ENCODE results near the gene DGKZ. TPM values are rescaled to one million over a fixed set of nuclear protein-coding genes. Genes with fewer than 3 reads are reported as not detected.

The DGKZ gene
- total RNA-seq, 1 donor from 2014 or later = 69.6 TPM

DNA sequence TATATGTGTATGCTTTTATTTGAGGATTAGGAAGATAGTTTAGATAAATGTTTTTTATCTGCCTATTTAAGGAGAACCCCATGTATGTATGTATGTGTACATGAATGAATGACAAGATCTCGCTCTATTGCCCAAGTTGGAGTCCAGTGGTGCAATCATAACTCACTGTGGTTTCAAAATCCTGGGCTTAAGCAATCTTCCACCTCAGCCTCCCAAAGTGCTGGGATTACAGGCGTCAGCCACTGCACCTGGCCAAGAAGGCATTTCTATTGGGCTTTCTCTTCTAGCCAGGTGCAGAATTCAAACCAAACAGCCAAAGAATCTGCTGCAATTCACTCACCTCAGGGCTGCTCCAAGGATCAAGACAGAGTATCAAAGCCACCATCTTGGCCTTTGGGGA is 25.5 kb upstream of the DGKZ start:
- Histone ChIP-seq H3K27me3 (ENCODE audit: control insufficient read depth, insufficient read depth, low read length) (no peaks in the 10 kb centered on the region), H3K4me3 (ENCODE audit: low read depth, low read length) (no peak overlapping the region), H3K36me3 (ENCODE audit: control insufficient read depth, insufficient read depth, low read length) (no peaks in the 10 kb centered on the region)
- DNase-seq (ENCODE audit: low read depth) = no peak
- TF ChIP-seq, protein P1, sequence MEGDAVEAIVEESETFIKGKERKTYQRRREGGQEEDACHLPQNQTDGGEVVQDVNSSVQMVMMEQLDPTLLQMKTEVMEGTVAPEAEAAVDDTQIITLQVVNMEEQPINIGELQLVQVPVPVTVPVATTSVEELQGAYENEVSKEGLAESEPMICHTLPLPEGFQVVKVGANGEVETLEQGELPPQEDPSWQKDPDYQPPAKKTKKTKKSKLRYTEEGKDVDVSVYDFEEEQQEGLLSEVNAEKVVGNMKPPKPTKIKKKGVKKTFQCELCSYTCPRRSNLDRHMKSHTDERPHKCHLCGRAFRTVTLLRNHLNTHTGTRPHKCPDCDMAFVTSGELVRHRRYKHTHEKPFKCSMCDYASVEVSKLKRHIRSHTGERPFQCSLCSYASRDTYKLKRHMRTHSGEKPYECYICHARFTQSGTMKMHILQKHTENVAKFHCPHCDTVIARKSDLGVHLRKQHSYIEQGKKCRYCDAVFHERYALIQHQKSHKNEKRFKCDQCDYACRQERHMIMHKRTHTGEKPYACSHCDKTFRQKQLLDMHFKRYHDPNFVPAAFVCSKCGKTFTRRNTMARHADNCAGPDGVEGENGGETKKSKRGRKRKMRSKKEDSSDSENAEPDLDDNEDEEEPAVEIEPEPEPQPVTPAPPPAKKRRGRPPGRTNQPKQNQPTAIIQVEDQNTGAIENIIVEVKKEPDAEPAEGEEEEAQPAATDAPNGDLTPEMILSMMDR (IDR thresholded peaks at IDR 0.05; ENCODE audit: insufficient read depth, low read length, poor library complexity, severe bottlenecking) = no peak

DNA sequence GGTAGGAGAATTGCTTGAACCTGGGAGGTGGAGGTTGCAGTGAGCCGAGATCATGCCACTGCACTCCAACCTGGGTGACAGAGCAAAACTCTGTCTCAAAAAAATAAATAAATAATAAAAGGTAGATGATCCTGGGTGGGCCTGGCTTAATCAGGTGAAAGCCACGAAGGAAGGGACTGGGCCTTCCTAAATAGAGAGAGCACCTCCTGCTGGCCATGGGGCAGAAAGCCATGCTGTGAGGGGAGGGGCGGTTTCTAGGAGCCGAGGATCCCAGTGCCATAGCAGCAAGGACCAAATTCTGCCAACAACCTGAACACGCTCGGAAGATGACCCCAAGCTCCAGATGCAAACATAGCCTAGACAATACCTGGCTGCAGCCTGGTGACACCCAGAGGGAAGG is 24.5 kb upstream of the DGKZ start:
- H3K4me3 ChIP-seq (ENCODE audit: low read depth, low read length) = no peak overlapping the region
- H3K27me3 ChIP-seq (ENCODE audit: control insufficient read depth, insufficient read depth, low read length) = no peaks in the 10 kb centered on the region
- no peaks in the 10 kb centered on the region for H3K36me3 ChIP-seq (ENCODE audit: control insufficient read depth, insufficient read depth, low read length)
- no peak for DNase-seq (ENCODE audit: low read depth)
- TF ChIP-seq, protein P1 (IDR thresholded peaks at IDR 0.05; ENCODE audit: insufficient read depth, low read length, poor library complexity, severe bottlenecking) = peak; percentile 10

DNA sequence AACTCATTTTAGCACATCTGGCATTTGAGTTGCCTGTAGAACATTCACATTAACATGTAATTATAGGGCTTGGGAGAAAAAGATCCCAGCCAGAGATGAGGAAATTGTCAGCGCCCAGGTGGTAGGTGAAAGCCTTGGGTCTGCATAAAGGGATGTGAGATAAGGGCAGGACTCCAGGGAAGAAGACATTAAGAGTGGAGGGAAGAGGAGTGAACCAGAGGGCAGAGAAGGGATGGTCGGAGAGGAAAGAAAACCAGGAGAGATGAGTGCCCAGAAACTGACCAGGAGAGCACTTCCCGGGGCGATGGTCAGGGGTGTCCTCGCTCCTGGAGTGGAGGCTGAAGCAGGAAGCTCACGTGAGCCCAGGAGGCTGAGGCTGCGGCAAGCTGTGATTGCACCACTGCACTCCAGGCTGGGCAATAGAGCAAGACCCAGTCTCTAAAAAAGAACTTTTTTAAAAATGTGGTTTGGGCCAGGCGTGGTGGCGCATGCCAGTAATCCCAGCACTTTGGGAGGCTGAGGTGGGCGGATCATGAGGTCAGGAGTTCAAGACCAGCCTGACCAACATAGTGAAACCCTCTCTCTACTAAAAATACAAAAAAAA is 20.3 kb upstream of the DGKZ start:
- no peaks in the 10 kb centered on the region for H3K36me3 ChIP-seq (ENCODE audit: control insufficient read depth, insufficient read depth, low read length)
- H3K27me3 ChIP-seq (ENCODE audit: control insufficient read depth, insufficient read depth, low read length) = peaks cover 26% of the 10 kb centered on the region
- DNase-seq (ENCODE audit: low read depth) = no peak
- TF ChIP-seq, protein P1 (IDR thresholded peaks at IDR 0.05; ENCODE audit: insufficient read depth, low read length, poor library complexity, severe bottlenecking) = no peak
- no peak overlapping the region for H3K4me3 ChIP-seq (ENCODE audit: low read depth, low read length)

DNA sequence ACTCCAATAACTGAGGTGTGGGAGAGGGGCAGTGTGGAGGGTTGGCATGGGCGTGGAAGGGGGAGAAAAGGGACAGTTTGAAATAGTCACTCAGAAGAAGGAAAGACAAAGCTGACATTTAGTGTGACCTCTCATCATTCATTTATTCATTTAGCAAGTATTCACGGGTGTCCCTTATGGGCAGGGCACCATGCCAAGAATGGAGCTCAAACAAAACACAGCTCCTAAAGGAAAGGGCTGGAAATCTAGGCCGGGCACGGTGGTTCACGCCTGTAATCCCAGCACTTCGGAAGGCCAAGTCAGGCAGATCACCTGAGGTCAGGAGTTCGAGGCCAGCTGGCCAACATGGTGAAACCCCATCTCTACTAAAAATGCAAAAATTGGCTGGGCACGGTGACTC is 19.4 kb upstream of the DGKZ start:
- Histone ChIP-seq H3K4me3 (ENCODE audit: low read depth, low read length) (no peak overlapping the region), H3K27me3 (ENCODE audit: control insufficient read depth, insufficient read depth, low read length) (peaks cover 35% of the 10 kb centered on the region), H3K36me3 (ENCODE audit: control insufficient read depth, insufficient read depth, low read length) (no peaks in the 10 kb centered on the region)
- no peak for DNase-seq (ENCODE audit: low read depth)
- TF ChIP-seq, protein P1 (IDR thresholded peaks at IDR 0.05; ENCODE audit: insufficient read depth, low read length, poor library complexity, severe bottlenecking) = no peak

DNA sequence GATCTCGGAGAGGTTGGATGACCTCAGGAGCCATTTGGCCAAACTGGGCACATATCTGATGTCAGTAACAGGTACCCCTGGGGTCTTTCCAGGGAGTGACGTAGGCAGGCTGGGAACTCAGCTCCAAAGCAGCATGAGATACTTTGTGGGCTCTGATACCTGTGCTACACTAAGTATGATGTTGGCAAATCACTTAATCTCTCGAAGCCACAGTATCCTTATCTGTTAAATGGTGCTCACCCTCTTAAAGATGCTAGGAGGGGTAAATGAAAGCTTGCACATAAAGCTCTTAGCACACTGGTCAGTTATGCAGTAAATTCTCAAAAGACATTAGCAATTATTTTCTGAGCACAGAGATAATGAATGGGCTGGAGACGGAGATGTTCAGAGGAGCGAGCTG is 17.1 kb upstream of the DGKZ start:
- TF ChIP-seq, protein P1 (IDR thresholded peaks at IDR 0.05; ENCODE audit: insufficient read depth, low read length, poor library complexity, severe bottlenecking) = no peak
- Histone ChIP-seq H3K27me3 (ENCODE audit: control insufficient read depth, insufficient read depth, low read length) (peaks cover 49% of the 10 kb centered on the region), H3K36me3 (ENCODE audit: control insufficient read depth, insufficient read depth, low read length) (no peaks in the 10 kb centered on the region), H3K4me3 (ENCODE audit: low read depth, low read length) (no peak overlapping the region)
- DNase-seq (ENCODE audit: low read depth) = no peak
